HG03432 (cell line): ENCODE data around the gene PDPK1.

Experiments used
- ATAC-seq: cut with Tn5 transposase; IDR thresholded peaks from one replicate; pipeline ENCODE4 v1.9.1; 2021; ENCODE audit warnings: mild to moderate bottlenecking, moderate library complexity; ENCODE audit not compliant: unreplicated experiment

PDPK1 gene

DNA sequence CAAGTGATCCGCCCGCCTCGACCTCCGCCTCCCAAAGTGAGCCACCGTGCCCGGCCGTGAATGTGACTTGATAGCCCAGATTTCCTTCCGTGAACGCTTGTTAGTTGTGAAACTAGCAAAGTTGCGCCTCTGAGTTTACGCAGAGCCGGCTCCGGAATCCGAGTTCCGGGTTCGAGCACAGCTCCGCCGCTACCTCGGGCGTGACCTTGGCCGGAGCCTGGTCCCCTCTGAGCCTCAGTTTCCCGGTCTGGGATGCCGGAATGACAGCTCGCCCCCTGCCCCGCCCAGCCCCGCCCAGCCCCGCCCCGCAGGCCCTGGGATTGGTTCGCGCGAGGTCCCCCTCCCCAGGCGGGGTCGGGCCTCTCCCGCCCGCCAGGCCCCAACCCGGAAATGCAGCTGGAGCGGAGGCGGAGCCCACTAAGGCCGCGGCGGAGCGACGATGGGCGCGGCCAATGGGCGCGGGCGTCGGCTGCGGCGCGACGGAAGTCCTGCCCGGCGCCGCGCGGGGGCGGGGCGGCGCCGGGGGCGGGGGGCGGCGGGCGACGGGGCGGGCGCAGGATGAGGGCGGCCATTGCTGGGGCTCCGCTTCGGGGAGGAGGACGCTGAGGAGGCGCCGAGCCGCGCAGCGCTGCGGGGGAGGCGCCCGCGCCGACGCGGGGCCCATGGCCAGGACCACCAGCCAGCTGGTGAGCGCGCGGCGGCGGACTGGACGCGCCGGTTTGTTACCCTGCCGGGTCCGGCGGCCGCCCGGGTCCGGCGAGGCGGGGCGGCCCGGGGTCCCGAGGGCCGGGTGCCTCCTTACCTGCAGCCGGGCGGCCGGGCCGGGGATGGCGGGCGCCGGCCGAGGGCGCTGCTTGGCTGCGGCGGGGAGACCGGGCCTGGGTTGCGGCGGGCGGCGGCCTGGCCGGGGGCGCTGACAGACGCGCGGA lies at the start of gene PDPK1:
Gene PDPK1, plus strand, starts transcription at position 571 of the 929 bp plus-strand sequence. Its CDS starts 92 bp downstream, at position 663.
- ATAC-seq = peak; percentile 81

DNA sequence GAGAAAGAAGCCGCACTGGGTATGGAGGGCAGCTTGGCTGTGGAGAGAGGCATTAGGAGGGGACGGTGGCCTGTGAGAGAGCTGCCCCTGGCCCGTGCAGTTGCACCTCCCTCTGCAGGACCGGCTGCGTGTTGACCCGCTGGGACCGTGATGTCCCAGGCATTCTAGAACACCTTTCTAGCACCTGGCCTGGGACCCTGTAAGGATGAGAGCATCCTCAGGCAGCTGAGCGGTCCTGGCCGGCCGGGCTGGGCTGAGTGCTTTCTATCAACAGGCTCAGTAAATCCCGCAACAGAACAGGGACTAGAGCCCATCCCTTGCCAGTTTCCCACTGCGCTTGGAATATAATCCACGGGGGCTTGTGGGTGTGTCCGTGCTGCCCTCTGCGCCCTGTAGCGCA lies 48.2 kb upstream of the PDPK1 start:
- ATAC-seq = no peak

DNA sequence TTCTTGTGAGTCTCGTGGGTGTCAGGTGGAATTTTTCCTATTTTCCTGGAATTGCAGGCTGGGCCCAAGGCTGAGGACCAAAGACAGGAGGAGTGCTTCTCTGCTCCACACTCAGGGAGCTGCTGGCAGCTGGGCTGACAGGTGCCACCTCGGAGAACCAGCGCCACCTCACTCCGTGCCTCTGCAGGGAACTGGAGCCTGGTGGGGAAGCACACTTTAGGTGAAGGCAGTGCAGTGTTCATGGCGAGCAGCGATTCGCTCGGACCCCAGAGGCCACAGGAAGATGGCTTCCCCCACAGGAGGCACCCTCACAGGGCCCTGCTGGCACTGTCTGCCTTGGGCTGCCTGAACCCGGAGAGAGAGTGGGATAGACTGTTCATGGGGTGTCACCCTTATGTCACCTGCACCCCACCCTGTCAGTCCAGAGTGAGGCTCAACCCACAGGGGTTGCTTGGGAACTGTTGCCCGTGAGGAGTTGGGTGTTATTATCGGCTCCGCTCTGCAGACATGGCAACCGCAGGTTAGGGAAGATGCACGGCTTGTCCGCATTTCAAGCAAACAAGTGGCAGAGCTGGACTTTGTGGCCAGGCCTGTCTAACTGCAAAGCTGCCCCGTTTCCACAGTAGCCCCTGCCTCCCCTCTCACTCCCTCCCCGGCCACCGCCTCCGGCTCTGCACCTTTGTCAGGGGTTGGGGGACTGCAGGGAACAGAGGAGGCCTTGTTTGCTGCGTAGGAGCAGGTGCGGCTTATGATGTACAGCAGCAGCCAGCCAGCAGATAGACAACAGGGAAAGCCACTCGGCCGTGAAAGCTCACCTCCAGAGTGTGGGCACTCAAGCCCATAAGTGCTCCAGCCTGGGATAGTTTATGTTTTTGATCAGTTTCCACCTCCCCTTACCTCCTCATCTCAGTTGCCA lies 47.4 kb upstream of the PDPK1 start:
- no peak for ATAC-seq

DNA sequence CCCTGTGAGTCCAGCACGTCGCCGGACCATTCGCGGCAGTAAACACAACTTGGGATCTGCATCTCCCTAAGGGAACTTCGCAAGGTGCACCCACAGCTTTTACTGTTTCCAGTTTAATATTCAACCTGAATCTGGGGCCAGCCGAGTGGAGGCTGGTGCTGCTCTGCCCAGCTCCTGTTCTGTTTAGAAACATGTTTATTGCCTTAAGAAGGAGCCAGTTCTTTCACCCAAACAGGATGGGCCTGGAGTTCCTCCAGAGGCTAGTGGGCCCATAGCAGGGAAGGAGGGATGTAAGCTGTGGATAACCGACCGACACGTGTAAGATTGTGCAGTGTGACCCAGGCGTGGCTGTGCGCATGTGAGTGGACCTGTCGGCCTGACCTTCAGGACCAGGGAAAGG lies 45.5 kb upstream of the PDPK1 start:
- no peak for ATAC-seq

- ATAC-seq = no peak
Measured at GRCh38 chr16:2493605-2494004, 44.2 kb upstream of the PDPK1 start.

DNA sequence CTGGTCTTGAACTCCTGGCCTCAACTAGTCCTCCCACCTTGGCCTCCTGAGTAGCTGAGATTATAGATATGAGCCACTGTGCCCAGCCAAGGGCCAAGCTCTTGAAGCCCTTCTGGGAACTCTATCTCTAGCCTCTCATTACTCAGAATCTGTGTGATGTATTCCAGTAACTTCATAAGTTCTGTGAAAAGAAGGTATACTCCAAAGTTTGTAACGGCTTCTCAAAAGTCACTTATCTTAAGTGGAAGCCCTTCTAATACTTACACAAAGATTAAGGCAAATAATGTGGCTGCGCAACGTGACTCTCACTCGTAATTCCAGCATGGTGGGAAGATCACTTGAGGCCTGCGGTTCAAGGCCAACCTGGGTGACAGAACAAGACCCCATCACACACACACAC lies 43.2 kb upstream of the PDPK1 start:
- no peak for ATAC-seq

GRCh38 chr16:2495041-2495440 lies 42.8 kb upstream of the PDPK1 start:
- no peak for ATAC-seq

- ATAC-seq = no peak
Measured at GRCh38 chr16:2496223-2497115, 41.4 kb upstream of the PDPK1 start.

- ATAC-seq = no peak
Measured at GRCh38 chr16:2497116-2497630, 40.6 kb upstream of the PDPK1 start.

GRCh38 chr16:2497695-2498484 lies 39.9 kb upstream of the PDPK1 start:
- ATAC-seq = no peak

DNA sequence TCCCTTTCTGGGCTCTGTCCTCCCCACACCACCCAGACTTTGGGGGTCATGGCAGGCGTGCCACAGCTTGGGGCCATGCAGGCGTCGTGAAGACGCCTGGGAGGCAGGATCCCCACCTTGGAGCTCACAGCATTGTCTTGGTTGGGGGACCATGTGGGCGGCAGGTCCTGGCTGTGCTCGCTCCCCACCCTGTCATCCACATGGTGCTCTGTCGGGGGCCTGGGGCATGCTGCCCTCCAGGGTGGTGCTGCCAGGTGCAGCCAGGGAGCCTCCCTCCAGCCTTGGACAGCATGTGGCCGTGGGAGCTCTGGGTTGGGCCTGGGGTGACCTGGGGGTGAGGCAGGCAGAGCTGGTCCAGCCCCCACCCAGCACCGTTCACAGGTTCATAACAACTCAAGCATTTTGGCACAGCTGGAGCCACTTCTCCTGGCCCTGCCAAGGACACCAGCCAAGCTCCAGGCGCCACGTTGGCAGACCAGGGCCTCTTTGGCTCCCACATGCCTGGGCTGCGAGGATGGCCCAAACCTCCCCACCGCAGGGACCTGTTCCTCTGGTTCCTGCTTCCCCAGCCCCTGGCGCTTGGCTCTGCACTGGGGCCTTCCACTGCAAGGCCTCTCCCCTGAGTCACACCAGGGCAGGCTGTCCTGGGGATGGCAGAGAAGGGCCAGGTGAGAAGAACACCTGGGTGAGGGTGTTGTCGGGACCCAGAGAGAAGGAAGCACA lies 39.1 kb upstream of the PDPK1 start:
- ATAC-seq = no peak

GRCh38 chr16:2499454-2499853 lies 38.4 kb upstream of the PDPK1 start:
- ATAC-seq = no peak

DNA sequence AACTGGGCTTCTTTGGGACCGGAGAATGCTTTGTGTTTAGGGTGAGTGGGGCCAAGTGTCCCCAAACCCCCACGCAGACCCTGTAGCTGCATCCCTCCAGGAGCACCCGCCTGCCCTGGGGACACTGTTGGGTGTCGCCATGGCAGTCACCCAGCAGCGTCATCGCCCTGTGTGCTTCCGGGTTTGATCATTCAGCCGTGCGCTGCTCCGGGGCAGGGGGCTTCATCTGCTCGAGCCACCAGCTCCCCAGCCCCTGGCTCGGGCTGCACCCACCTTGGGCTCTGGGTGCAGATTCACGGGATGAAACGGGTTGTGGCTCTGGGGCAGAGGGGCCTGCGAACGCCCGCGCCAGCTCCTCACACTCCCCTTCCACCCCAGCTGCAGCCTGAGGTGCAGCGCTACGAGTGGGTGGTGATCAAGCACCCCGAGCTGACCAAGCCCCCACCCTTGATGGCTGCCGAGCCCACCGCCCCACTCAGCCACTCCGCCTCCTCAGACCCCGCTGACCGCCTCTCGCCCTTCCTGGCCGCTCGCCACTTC lies 37.9 kb upstream of the PDPK1 start:
- ATAC-seq = no peak

GRCh38 chr16:2500430-2500917 lies 37.3 kb upstream of the PDPK1 start:
- ATAC-seq = no peak

DNA sequence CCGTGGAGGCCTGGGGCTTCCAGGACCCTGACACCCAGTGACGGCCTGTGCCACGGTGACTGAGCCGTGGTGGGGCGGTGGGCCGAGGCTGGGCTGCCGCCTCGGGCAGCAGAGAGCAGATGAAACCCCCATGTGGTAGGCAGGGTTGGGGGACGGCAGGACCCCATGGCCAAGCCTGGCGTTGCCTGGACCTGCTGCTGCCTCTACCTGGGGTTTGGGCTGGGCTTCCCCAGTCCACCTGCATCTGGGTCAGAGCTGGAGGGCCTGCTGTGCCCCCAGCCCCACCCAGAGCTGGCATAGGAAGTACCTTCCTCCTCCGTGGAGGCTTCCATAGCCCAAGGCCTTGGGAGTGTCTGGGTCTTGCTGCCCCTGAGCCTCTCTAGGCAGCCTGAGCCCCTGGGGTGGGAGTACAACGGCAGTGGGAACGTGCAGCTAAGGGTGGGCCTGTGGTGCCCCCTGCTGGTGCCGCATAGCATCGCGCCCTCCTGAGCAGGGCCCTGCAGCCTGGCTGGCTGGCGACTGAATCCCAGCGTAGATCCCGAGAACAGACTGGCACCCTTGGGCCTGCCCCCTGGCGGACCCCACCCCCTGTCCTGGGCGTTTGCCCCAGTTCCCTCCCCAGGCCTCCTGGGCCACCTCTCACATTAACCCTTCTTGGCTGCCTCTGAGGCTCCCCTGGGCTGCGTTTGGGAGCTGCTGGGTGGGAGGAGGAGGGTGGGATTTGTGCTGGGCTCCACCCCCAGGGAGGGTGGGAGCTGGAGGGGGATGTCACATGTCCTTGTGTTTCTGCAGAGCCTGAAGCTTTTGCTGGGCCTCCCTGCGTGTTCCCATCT lies 36.7 kb upstream of the PDPK1 start:
- peak; percentile 58 for ATAC-seq

DNA sequence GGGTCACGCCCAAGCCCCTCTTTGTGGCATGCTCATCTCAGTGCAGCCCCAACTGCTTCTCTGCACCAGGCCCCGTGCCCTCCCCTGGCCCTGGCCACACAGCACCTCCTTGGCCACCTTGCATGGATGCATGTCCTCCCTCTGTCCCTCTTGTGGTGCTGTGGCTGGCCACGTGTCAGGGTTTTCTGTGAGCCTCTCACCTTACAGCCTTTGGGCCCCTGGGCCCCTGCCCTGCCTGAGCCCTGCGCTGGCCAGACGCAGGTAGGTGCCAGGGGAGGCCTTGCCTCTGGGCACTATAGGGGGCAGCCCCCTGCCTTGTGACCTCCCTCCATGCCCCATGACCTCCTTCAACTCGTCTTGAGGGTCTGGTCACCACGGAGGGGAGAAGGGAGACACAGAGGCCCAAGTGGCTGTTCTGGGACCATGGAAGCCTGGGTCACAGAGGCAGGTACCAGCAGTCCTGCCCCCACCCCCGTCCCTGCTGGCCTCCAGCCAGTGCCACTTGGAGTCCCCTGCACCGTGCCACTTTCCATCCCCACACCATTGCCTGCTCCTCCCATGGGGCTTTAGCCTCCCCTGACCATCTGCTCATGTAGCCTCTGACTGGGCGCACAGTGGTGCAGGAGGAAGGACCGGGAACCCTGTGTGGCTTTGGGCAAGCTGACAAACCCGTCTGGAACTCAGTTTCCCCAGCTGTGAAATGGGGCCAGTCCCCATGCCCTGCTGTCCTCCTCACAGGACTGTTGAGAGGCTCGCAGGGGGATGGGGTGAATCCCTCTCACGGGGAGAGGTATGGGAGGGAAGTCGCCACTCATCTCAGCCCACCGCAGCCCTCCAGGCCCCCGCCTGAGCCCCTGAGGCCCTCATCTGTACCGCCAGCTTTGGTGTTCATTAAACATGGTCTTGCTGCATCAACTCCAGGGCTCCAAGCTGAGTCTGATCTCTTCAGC lies 35.6 kb upstream of the PDPK1 start:
- ATAC-seq = no peak

DNA sequence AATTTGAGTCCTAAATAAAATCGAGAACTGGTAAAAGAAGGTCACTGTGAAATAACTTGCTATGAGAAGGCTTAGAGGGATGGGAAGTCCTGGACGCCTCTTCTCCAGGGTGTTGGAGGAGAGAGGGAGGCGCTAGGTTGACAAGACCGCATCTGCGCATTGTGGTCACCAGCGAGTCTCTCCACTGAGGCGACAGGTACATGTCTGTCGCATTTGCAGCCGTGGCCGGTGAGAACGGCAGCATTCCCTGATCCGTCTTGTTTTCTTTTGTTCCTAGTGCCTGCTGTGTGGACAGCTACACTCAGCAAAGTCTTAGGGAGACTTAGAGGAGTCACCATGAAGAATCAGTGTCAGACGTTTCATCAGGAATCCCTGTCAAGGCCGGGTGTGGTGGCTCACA lies 32.1 kb upstream of the PDPK1 start:
- ATAC-seq = no peak
